PC-3 (cell line): ENCODE data around the gene WDR6. TPM values are rescaled to one million over a fixed set of nuclear protein-coding genes. Genes with fewer than 3 reads are reported as not detected.
"Not testable (repeated sequence)": the region's sequence is repeated elsewhere in the genome, so short reads cannot be mapped to it uniquely, and the experiment has no call there.

ENCODE experiments used
- ATAC-seq: fragments of 200-7000 bp; cut with Tn5 transposase; 2 replicates; pipeline ENCODE4 v1.9.1; 2020; ENCODE audit warnings: mild to moderate bottlenecking, moderate library complexity
- BruUV-seq: library from RNA; stranded (reverse); fragments of 400-500 nt; replicated peaks from 2 replicates; lab custom pipeline; 2021; lab: Mats Ljungman, UMichigan
- CTCF ChIA-PET: fragments of 300-600 bp; sonication (Branson Sonifier 250); formaldehyde crosslinking; loops from one replicate; lab custom pipeline; 2022; ENCODE audit warnings: antibody characterized with exemption; lab: Charles Lee
- POLR2A ChIA-PET: fragments of 300-600 bp; sonication (Branson Sonifier 250); formaldehyde crosslinking; loops from one replicate; lab custom pipeline; 2022; ENCODE audit warnings: antibody characterized with exemption; ENCODE audit not compliant: unreplicated experiment; lab: Charles Lee
- DNase-seq: peaks from one replicate; pipeline ENCODE4 v3.0.0-alpha.2; 2015
- H2AFZ ChIP-seq: fragments of 300-600 bp; sonication (generic); 2 replicates; pipeline ENCODE4 v1.6.0; 2016; ENCODE audit warnings: antibody characterized with exemption, low read length
- H3F3A ChIP-seq: fragments of 300-600 bp; sonication (generic); one replicate; pipeline ENCODE4 v1.6.0; 2017; ENCODE audit warnings: antibody characterized with exemption, low read length, control low read depth, mild to moderate bottlenecking; ENCODE audit not compliant: unreplicated experiment
- H3K27ac ChIP-seq: fragments of 300-600 bp; sonication (generic); 2 replicates; pipeline ENCODE4 v1.5.1; 2016; ENCODE audit warnings: mild to moderate bottlenecking, low read length
- H3K27me3 ChIP-seq: fragments of 300-600 bp; sonication (generic); 2 replicates; pipeline ENCODE4 v1.6.1; 2016; ENCODE audit warnings: low read length, mixed read lengths
- H3K36me3 ChIP-seq: fragments of 300-600 bp; sonication (generic); 2 replicates; pipeline ENCODE4 v1.6.1; 2016; ENCODE audit warnings: low read depth, mixed run types, low read length, mixed read lengths
- H3K4me1 ChIP-seq: fragments of 300-600 bp; sonication (generic); 2 replicates; pipeline ENCODE4 v1.5.1; 2016; ENCODE audit warnings: low read length; ENCODE audit not compliant: insufficient read depth
- H3K4me2 ChIP-seq: fragments of 300-600 bp; sonication (generic); 2 replicates; pipeline ENCODE4 v1.6.0; 2016; ENCODE audit warnings: low read length
- H3K4me3 ChIP-seq: fragments of 300-600 bp; sonication (generic); 2 replicates; pipeline ENCODE4 v1.5.1; 2016; ENCODE audit warnings: mild to moderate bottlenecking, low read length, mixed read lengths
- H3K79me2 ChIP-seq: fragments of 300-600 bp; sonication (generic); 2 replicates; pipeline ENCODE4 v1.6.1; 2017; ENCODE audit warnings: low read length, mixed read lengths
- H3K9ac ChIP-seq: fragments of 300-600 bp; sonication (generic); 2 replicates; pipeline ENCODE4 v1.6.0; 2016; ENCODE audit warnings: mild to moderate bottlenecking, low read length
- H3K9me2 ChIP-seq: fragments of 300-600 bp; sonication (generic); replicated peaks from 2 replicates; pipeline ENCODE4 v1.6.1; 2016; ENCODE audit warnings: mixed run types, low read length, mixed read lengths
- H3K9me3 ChIP-seq: fragments of 300-600 bp; sonication (generic); 2 replicates; pipeline ENCODE4 v1.6.1; 2016; ENCODE audit warnings: low read length, mixed read lengths
- H4K20me1 ChIP-seq: fragments of 300-600 bp; sonication (generic); 2 replicates; pipeline ENCODE4 v1.6.1; 2016; ENCODE audit warnings: low read length, mixed read lengths
- EZH2 ChIP-seq: fragments of 300-600 bp; sonication (generic); IDR thresholded peaks from one replicate; pipeline ENCODE4 v1.6.1; 2017; ENCODE audit warnings: antibody characterized with exemption, mild to moderate bottlenecking, low read length; ENCODE audit not compliant: unreplicated experiment
- EZH2phosphoT487 ChIP-seq: fragments of 300-600 bp; sonication (generic); IDR thresholded peaks from 2 replicates; pipeline ENCODE4 v1.6.1; 2018; ENCODE audit warnings: mild to moderate bottlenecking, antibody characterized with exemption, low read length, borderline replicate concordance
- intact Hi-C: fragments of 100-400 bp; cut with micrococcal nuclease; formaldehyde crosslinking; loops from 2 replicates; pipeline ENCODE4 v1.9.0; 2023
- total RNA-seq: library from RNA; depleted of rRNA; stranded (reverse); fragments of >200 nt; gene quantifications from 2 replicates; pipeline ENCODE4 v1.2.3, GENCODE V29; 2014
- TF ChIP-seq, protein P1 (sequence below): fragments of 300-600 bp; sonication (generic); conservative IDR thresholded peaks from 2 replicates; pipeline ENCODE4 v1.5.1; 2017; ENCODE audit warnings: antibody characterized with exemption, low read depth, mild to moderate bottlenecking, low read length

Gene WDR6
- total RNA-seq, 1 experiment from 2014 or later: 92.7 TPM

GRCh38 chr3:49006408-49007067, 653 bp upstream of the WDR6 start:
- DNase-seq: no peak
- peak; percentile 1 for ATAC-seq
- H3K27me3 ChIP-seq: no peaks in the 10 kb centered on the region
- H3K9me3 ChIP-seq: no peaks in the 10 kb centered on the region
- peaks cover 11% of the 10 kb centered on the region for H4K20me1 ChIP-seq
- peak overlapping the region; percentile 94 for H2AFZ ChIP-seq
- peaks cover 50% of the 10 kb centered on the region for H3K79me2 ChIP-seq
- peak overlapping the region; percentile 99 for H3K4me2 ChIP-seq
- intact Hi-C loops: loop anchor here (1.0 kb wide), 2 partner anchors 15 kb away; no protein-coding TSS in a partner anchor
- H3K9me2 ChIP-seq: no peaks in the 10 kb centered on the region
- H3F3A ChIP-seq: no peaks in the 10 kb centered on the region
- H3K9ac ChIP-seq: peak overlapping the region; percentile 99
- peak overlapping the region; percentile 25 for H3K27ac ChIP-seq
- ChIA-PET CTCF (interaction anchor here (0.8 to 1.4 kb wide), 6 partner anchors 11 to 448 kb away, joined by 3 to 15 read pairs (median 6); partner anchors contain the start of genes NDUFAF3 and P4HTM), POLR2A (interaction anchor here (0.5 to 2.1 kb wide), 13 partner anchors 9 to 448 kb away, joined by 3 to 51 read pairs (median 4); partner anchors contain the start of genes IMPDH2, LAMB2, NDUFAF3 and P4HTM)
- peaks cover 4% of the 10 kb centered on the region; the same call in 1 of the 2 replicates for H3K36me3 ChIP-seq
- H3K4me3 ChIP-seq: peak overlapping the region; percentile 79
- TSS peak; percentile 96 for BruUV-seq
- TF ChIP-seq EZH2phosphoT487: no peak
- TF ChIP-seq, protein P1, sequence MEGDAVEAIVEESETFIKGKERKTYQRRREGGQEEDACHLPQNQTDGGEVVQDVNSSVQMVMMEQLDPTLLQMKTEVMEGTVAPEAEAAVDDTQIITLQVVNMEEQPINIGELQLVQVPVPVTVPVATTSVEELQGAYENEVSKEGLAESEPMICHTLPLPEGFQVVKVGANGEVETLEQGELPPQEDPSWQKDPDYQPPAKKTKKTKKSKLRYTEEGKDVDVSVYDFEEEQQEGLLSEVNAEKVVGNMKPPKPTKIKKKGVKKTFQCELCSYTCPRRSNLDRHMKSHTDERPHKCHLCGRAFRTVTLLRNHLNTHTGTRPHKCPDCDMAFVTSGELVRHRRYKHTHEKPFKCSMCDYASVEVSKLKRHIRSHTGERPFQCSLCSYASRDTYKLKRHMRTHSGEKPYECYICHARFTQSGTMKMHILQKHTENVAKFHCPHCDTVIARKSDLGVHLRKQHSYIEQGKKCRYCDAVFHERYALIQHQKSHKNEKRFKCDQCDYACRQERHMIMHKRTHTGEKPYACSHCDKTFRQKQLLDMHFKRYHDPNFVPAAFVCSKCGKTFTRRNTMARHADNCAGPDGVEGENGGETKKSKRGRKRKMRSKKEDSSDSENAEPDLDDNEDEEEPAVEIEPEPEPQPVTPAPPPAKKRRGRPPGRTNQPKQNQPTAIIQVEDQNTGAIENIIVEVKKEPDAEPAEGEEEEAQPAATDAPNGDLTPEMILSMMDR: no peak
- no peak for TF ChIP-seq EZH2
- H3K4me1 ChIP-seq: peaks cover 17% of the 10 kb centered on the region

DNA sequence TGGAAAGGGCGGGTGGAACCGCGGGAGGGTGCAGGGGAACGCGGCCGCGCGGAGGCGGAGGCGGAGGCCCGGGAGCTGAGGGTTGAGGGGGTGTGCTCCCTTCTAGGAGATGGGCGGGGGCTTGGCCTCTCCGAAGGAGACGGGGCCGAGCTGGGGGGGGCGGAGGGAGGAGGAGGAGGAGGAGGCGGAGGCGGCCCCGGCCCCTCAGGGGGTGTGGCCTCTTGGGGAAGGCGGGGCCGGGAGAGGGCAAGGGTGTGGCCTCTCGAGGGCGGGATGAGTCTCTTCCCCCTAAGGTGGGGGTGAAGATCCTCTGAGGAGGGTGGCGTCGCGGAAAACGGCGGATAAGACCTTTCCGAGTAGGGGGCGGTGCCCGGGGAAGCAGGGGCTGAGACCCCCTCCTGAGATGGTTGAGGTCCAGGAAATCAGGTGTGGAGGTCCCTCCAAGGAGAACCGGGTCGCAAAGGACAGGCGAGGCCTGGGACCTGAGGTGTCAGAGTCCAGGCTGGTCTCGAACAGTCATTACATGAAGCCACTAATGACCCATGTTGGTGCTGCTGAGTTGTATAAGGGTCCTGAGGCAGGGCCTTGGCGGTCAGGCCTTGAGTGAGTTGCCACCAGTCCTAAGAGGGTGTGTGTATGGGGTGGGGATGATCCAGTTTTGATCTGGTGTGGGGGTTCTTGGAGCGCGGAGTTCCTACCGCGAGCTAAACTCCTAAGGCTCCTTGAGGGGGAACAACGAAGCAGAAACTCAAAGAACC, 759 bp downstream of the WDR6 start:
- Histone ChIP-seq H3K4me3 (peak overlapping the region; percentile 79), H3K4me2 (peak overlapping the region; percentile 99), H3K27me3 (no peaks in the 10 kb centered on the region), H4K20me1 (peaks cover 20% of the 10 kb centered on the region), H3K27ac (peak overlapping the region; percentile 89), H2AFZ (peak overlapping the region; percentile 94), H3K9ac (peak overlapping the region; percentile 99), H3K36me3 (peaks cover 17% of the 10 kb centered on the region; the same call in 1 of the 2 replicates), H3K9me3 (no peaks in the 10 kb centered on the region), H3K9me2 (no peaks in the 10 kb centered on the region), H3F3A (no peaks in the 10 kb centered on the region), H3K4me1 (peaks cover 17% of the 10 kb centered on the region), H3K79me2 (peaks cover 64% of the 10 kb centered on the region)
- CTCF ChIA-PET: interaction anchor here (0.6 to 1.4 kb wide), 4 partner anchors 10 to 87 kb away, joined by 3 to 15 read pairs (median 5); partner anchors contain the start of gene P4HTM
- no TSS peak for BruUV-seq
- intact Hi-C loops: loop anchor here (1.0 kb wide), 2 partner anchors 13 to 17 kb away; no protein-coding TSS in a partner anchor
- DNase-seq (peak; percentile 90), ATAC-seq (peak; percentile 56)
- TF ChIP-seq, protein P1: no peak
- TF ChIP-seq EZH2phosphoT487 (no peak), EZH2 (no peak)
- POLR2A ChIA-PET: interaction anchor here (0.5 to 2.1 kb wide), 10 partner anchors 8 to 960 kb away, joined by 3 to 51 read pairs (median 4); partner anchors contain the start of genes IMPDH2, NDUFAF3 and QRICH1

DNA sequence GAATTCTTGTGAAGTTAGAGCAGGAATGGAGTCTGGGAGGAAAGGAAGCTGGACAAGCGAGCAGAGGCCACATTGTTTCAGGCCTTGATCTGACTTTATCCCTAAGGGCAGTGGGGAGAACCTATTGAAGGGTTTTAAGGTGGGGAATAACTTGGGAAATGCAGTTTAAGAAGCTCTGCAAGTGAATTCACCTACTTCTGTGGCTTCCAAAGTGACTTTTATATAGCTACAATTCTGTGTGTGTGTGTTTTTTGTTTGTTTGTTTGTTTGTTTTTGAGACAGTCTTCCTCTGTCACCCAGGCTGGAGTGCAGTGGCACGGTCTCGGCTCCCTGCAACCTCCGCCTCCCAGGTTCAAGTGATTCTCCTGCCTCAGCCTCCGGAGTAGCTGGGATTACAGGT, 1.4 kb downstream of the WDR6 start:
- peak overlapping the region; percentile 99 for H3K4me2 ChIP-seq
- peak overlapping the region; percentile 79 for H3K4me3 ChIP-seq
- H3K9ac ChIP-seq: 0 out of 2 replicates have a peak overlapping the region, but pooled peaks have one; percentile 99
- DNase-seq, H3F3A ChIP-seq, H3K9me3 ChIP-seq, ATAC-seq, intact Hi-C loops, H3K9me2 ChIP-seq, H3K27me3 ChIP-seq, H3K27ac ChIP-seq, H2AFZ ChIP-seq, CTCF ChIA-PET: not testable (repeated sequence)
- POLR2A ChIA-PET: interaction anchor here (0.5 to 2.1 kb wide), 2 partner anchors 12 to 231 kb away, joined by 4 to 51 read pairs; partner anchors contain the start of gene NDUFAF3
- TSS peak; percentile 9 for BruUV-seq
- peaks cover 17% of the 10 kb centered on the region for H3K4me1 ChIP-seq
- H3K36me3 ChIP-seq: peaks cover 17% of the 10 kb centered on the region; the same call in 1 of the 2 replicates
- H3K79me2 ChIP-seq: peaks cover 71% of the 10 kb centered on the region
- H4K20me1 ChIP-seq: peaks cover 22% of the 10 kb centered on the region
